Mammary epithelial cell (primary cell): ENCODE measurements around the gene WWC1.

ENCODE experiments used
- EZH2 ChIP-seq: IDR thresholded peaks from 2 replicates; pipeline ENCODE4 v1.6.1; 2012; ENCODE audit warnings: low read length, inconsistent platforms, borderline replicate concordance
- TF ChIP-seq, protein P1 (sequence below), 2 donors: IDR thresholded peaks in 1 of 2; conservative IDR thresholded peaks in 1 of 2; 2 replicates each; pipeline ENCODE4 v1.5.1; 2011 to 2012; ENCODE audit warnings: inconsistent platforms in 2 of 2, low read length in 2 of 2, mild to moderate bottlenecking in 2 of 2, control low read depth in 1 of 2, low read depth in 1 of 2; ENCODE audit not compliant: insufficient read depth in 1 of 2; ENCODE audit errors: extremely low read depth in 1 of 2

- TF ChIP-seq, protein P1, sequence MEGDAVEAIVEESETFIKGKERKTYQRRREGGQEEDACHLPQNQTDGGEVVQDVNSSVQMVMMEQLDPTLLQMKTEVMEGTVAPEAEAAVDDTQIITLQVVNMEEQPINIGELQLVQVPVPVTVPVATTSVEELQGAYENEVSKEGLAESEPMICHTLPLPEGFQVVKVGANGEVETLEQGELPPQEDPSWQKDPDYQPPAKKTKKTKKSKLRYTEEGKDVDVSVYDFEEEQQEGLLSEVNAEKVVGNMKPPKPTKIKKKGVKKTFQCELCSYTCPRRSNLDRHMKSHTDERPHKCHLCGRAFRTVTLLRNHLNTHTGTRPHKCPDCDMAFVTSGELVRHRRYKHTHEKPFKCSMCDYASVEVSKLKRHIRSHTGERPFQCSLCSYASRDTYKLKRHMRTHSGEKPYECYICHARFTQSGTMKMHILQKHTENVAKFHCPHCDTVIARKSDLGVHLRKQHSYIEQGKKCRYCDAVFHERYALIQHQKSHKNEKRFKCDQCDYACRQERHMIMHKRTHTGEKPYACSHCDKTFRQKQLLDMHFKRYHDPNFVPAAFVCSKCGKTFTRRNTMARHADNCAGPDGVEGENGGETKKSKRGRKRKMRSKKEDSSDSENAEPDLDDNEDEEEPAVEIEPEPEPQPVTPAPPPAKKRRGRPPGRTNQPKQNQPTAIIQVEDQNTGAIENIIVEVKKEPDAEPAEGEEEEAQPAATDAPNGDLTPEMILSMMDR (conservative IDR thresholded peaks at IDR 0.05 in 1 of 2, IDR thresholded peaks at IDR 0.05 in 1 of 2; ENCODE audit: extremely low read depth in 1 of 2, insufficient read depth in 1 of 2, low read depth in 1 of 2, low read length in 2 of 2) = no peak
- TF ChIP-seq EZH2 = no peak
Observed at GRCh38 chr5:168308976-168309598, 17.6 kb downstream of the WWC1 start.
